SU-DHL-6 (cell line): ENCODE results near the gene NUP210.

Experiments used
- EZH2phosphoT487 ChIP-seq: fragments of 200-600 bp; sonication (generic), shearing (Covaris generic); conservative IDR thresholded peaks from 2 replicates; pipeline ENCODE4 v1.6.1; 2018; ENCODE audit warnings: mild to moderate bottlenecking, antibody characterized with exemption, low read length, moderate library complexity, mixed read lengths
- TF ChIP-seq, protein P1 (sequence below): fragments of 200-600 bp; sonication (generic); IDR thresholded peaks from one replicate; pipeline ENCODE4 v1.5.1; 2017; ENCODE audit warnings: antibody characterized with exemption, mild to moderate bottlenecking, low read length, moderate library complexity; ENCODE audit not compliant: insufficient read depth, poor library complexity, severe bottlenecking

DNA sequence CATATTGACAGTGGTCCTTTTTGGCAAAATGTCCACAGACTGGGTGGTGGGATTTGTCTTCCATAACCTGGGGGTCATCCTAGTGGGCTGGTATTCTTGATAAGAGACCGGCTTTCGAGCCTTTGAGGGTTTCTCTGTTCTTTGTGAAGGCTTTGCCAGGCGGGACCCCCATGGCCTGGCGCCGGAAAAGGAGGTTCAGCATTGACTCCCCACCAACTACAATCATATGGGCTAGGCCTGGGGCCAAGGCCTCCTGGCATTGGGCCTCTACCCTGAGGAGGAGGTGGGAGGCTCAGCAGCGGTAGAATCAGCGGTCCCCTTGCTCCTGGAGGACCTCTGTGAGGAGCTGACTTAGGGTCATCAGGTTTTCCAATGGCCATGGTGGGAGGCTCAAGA lies 40.2 kb upstream of the NUP210 start:
- TF ChIP-seq, protein P1, sequence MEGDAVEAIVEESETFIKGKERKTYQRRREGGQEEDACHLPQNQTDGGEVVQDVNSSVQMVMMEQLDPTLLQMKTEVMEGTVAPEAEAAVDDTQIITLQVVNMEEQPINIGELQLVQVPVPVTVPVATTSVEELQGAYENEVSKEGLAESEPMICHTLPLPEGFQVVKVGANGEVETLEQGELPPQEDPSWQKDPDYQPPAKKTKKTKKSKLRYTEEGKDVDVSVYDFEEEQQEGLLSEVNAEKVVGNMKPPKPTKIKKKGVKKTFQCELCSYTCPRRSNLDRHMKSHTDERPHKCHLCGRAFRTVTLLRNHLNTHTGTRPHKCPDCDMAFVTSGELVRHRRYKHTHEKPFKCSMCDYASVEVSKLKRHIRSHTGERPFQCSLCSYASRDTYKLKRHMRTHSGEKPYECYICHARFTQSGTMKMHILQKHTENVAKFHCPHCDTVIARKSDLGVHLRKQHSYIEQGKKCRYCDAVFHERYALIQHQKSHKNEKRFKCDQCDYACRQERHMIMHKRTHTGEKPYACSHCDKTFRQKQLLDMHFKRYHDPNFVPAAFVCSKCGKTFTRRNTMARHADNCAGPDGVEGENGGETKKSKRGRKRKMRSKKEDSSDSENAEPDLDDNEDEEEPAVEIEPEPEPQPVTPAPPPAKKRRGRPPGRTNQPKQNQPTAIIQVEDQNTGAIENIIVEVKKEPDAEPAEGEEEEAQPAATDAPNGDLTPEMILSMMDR, result no peak
- no peak for TF ChIP-seq EZH2phosphoT487
